ENCODE data around the gene NGLY1. TPM values are rescaled to one million over a fixed set of nuclear protein-coding genes. Genes with fewer than 3 reads are reported as not detected.
A peak's percentile ranks its signal among the peaks of the same experiment; 100 is the strongest.

NGLY1 gene
- 11.6 and 13.4 TPM in 2 replicates for total RNA-seq (2014; rRNA removed; shearing (Covaris generic))

GRCh38 chr3:25782938-25783660, at the start of gene NGLY1:
Gene NGLY1 (minus strand): TSS chr3:25783443. CDS start chr3:25783390, 53 bp downstream.
- peak; percentile 38 for DNase-seq (ENCODE audit: low spot score)

GRCh38 chr3:25831578-25831977, 48.3 kb upstream of the NGLY1 start:
- peak; percentile 12 for DNase-seq (ENCODE audit: low spot score)

- DNase-seq (ENCODE audit: low spot score) = no peak
Measured at GRCh38 chr3:25830373-25831280, 47.4 kb upstream of the NGLY1 start.

- no peak for DNase-seq (ENCODE audit: low spot score)
Measured at GRCh38 chr3:25826510-25826909, 43.3 kb upstream of the NGLY1 start.

- no peak for DNase-seq (ENCODE audit: low spot score)
Measured at GRCh38 chr3:25823314-25823713, 40.1 kb upstream of the NGLY1 start.

GRCh38 chr3:25821746-25822573, 38.7 kb upstream of the NGLY1 start:
- no peak for DNase-seq (ENCODE audit: low spot score)

- peak; percentile 2 for DNase-seq (ENCODE audit: low spot score)
Measured at GRCh38 chr3:25820816-25821486, 37.7 kb upstream of the NGLY1 start.

GRCh38 chr3:25820366-25820765, 37.1 kb upstream of the NGLY1 start:
- peak; percentile 92 for DNase-seq (ENCODE audit: low spot score)

- no peak for DNase-seq (ENCODE audit: low spot score)
Measured at GRCh38 chr3:25818335-25818734, 35.1 kb upstream of the NGLY1 start.

- no peak for DNase-seq (ENCODE audit: low spot score)
Measured at GRCh38 chr3:25817638-25818037, 34.4 kb upstream of the NGLY1 start.

GRCh38 chr3:25817107-25817506, 33.9 kb upstream of the NGLY1 start:
- DNase-seq (ENCODE audit: low spot score) = no peak

- DNase-seq (ENCODE audit: low spot score) = no peak
Measured at GRCh38 chr3:25812644-25813043, 29.4 kb upstream of the NGLY1 start.

GRCh38 chr3:25804676-25805075, 21.4 kb upstream of the NGLY1 start:
- no peak for DNase-seq (ENCODE audit: low spot score)

GRCh38 chr3:25803833-25804232, 20.6 kb upstream of the NGLY1 start:
- DNase-seq (ENCODE audit: low spot score) = no peak

GRCh38 chr3:25801786-25802185, 18.5 kb upstream of the NGLY1 start:
- no peak for DNase-seq (ENCODE audit: low spot score)

- peak; percentile 83 for DNase-seq (ENCODE audit: low spot score)
Measured at GRCh38 chr3:25789596-25790556, 6.6 kb upstream of the NGLY1 start, which contains the start of gene OXSM. Gene OXSM (plus strand): TSS chr3:25790090. CDS start chr3:25791021, 931 bp downstream.

- no peak for DNase-seq (ENCODE audit: low spot score)
Measured at GRCh38 chr3:25789209-25789595, 6.0 kb upstream of the NGLY1 start.

GRCh38 chr3:25787689-25788088, 4.4 kb upstream of the NGLY1 start:
- DNase-seq (ENCODE audit: low spot score) = no peak

- DNase-seq (ENCODE audit: low spot score) = no peak
Measured at GRCh38 chr3:25785826-25786225, 2.6 kb upstream of the NGLY1 start.

- DNase-seq (ENCODE audit: low spot score) = no peak
Measured at GRCh38 chr3:25784971-25785370, 1.7 kb upstream of the NGLY1 start.

All from H4 (cell line).